HCT116 (cell line): ENCODE measurements around the gene NUP210.

Source experiments
- POLR2AphosphoS5 ChIP-seq: IDR thresholded peaks from 2 replicates; pipeline ENCODE4 v1.6.1; 2011; ENCODE audit warnings: mild to moderate bottlenecking, low read depth, low read length, moderate library complexity
- TF ChIP-seq, protein P1 (sequence below), 3 experiments: fragments of 200-600 bp in 1 of 3; sonication (generic) in 1 of 3; IDR thresholded peaks in 2 of 3; conservative IDR thresholded peaks in 1 of 3; 2 replicates each; pipeline ENCODE4 v1.5.1; 2012 to 2017; ENCODE audit warnings: low read depth in 2 of 3, low read length in 2 of 3, antibody characterized with exemption in 1 of 3, borderline replicate concordance in 1 of 3, control low read depth in 1 of 3, mild to moderate bottlenecking in 1 of 3, mixed read lengths in 1 of 3, mixed run types in 1 of 3, moderate library complexity in 1 of 3; ENCODE audit not compliant: insufficient read depth in 1 of 3

DNA sequence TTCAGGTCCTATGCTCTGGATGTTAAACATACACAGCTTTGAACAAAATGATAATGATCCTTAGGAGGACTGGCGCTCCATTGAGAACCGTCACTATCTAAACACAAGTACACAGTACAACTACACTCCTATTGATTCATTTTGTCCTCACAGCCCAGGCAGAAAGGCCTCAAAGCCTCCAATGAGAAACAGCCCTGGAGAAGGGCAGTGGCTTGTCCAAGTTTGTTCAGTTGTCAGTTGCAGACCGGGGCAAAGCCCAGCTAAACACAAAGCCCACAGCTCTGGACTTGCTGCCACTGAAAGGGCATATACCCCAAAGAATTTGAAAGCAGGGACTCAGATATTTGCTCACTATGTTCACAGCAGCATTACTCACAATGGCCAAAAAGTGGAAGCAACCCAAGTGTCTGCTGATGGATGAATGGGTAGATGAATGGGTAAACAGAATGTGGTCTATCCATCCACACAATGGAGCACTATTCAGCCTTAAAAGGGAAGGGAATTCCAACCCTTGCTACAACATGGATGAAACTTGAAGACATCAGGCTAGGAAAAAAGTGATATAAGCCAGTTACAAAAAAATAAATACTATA is 34.7 kb downstream of the NUP210 start:
- TF ChIP-seq, protein P1, sequence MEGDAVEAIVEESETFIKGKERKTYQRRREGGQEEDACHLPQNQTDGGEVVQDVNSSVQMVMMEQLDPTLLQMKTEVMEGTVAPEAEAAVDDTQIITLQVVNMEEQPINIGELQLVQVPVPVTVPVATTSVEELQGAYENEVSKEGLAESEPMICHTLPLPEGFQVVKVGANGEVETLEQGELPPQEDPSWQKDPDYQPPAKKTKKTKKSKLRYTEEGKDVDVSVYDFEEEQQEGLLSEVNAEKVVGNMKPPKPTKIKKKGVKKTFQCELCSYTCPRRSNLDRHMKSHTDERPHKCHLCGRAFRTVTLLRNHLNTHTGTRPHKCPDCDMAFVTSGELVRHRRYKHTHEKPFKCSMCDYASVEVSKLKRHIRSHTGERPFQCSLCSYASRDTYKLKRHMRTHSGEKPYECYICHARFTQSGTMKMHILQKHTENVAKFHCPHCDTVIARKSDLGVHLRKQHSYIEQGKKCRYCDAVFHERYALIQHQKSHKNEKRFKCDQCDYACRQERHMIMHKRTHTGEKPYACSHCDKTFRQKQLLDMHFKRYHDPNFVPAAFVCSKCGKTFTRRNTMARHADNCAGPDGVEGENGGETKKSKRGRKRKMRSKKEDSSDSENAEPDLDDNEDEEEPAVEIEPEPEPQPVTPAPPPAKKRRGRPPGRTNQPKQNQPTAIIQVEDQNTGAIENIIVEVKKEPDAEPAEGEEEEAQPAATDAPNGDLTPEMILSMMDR (IDR thresholded peaks at IDR 0.05 in 2 of 3, conservative IDR thresholded peaks at IDR 0.05 in 1 of 3; ENCODE audit: borderline replicate concordance in 1 of 3, insufficient read depth in 1 of 3, low read depth in 2 of 3, low read length in 2 of 3), result no peak
- TF ChIP-seq POLR2AphosphoS5, result no peak
